PC-9 (cell line): Measurements from ENCODE around the gene ATG4B.

Experiments used
- EZH2 ChIP-seq: fragments of 200-600 bp; sonication (generic); IDR thresholded peaks from 2 replicates; pipeline ENCODE4 v1.8.0; 2017; ENCODE audit warnings: antibody characterized with exemption, low read depth
- TF ChIP-seq, protein P1 (sequence below): fragments of 200-600 bp; sonication (generic); conservative IDR thresholded peaks from 2 replicates; pipeline ENCODE4 v1.6.1; 2017; ENCODE audit warnings: mixed run types, antibody characterized with exemption, mild to moderate bottlenecking, moderate library complexity

- TF ChIP-seq, protein P1, sequence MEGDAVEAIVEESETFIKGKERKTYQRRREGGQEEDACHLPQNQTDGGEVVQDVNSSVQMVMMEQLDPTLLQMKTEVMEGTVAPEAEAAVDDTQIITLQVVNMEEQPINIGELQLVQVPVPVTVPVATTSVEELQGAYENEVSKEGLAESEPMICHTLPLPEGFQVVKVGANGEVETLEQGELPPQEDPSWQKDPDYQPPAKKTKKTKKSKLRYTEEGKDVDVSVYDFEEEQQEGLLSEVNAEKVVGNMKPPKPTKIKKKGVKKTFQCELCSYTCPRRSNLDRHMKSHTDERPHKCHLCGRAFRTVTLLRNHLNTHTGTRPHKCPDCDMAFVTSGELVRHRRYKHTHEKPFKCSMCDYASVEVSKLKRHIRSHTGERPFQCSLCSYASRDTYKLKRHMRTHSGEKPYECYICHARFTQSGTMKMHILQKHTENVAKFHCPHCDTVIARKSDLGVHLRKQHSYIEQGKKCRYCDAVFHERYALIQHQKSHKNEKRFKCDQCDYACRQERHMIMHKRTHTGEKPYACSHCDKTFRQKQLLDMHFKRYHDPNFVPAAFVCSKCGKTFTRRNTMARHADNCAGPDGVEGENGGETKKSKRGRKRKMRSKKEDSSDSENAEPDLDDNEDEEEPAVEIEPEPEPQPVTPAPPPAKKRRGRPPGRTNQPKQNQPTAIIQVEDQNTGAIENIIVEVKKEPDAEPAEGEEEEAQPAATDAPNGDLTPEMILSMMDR: no peak
- no peak for TF ChIP-seq EZH2
Observed at GRCh38 chr2:241652142-241652541, 14.6 kb downstream of the ATG4B start.
